H9 (cell line): ENCODE results near the gene NUDT4. TPM values are rescaled to one million over a fixed set of nuclear protein-coding genes. Genes with fewer than 3 reads are reported as not detected.

Source experiments
- DNase-seq: peaks from one replicate; pipeline ENCODE4 v3.0.0-alpha.2; 2017
- H2AFZ ChIP-seq: one replicate; pipeline ENCODE4 v1.6.1; 2013; ENCODE audit warnings: mild to moderate bottlenecking, low read length, control low read depth, moderate library complexity
- H2AK5ac ChIP-seq: 2 replicates; pipeline ENCODE4 v1.6.1; 2013; ENCODE audit warnings: low read length, control low read depth, mixed read lengths; ENCODE audit not compliant: insufficient read length
- H2BK120ac ChIP-seq: one replicate; pipeline ENCODE4 v1.6.1; 2013; ENCODE audit warnings: low read depth, mild to moderate bottlenecking, low read length, control low read depth, inconsistent platforms; ENCODE audit not compliant: poor library complexity, severe bottlenecking
- H2BK12ac ChIP-seq: 2 replicates; pipeline ENCODE4 v1.6.1; 2013; ENCODE audit warnings: low read length, control low read depth, mixed read lengths, low read depth; ENCODE audit not compliant: insufficient read length
- H2BK15ac ChIP-seq: 2 replicates; pipeline ENCODE4 v1.6.1; 2013; ENCODE audit warnings: low read depth, low read length, control low read depth
- H2BK20ac ChIP-seq: one replicate; pipeline ENCODE4 v1.6.1; 2013; ENCODE audit warnings: low read depth, mild to moderate bottlenecking, low read length, control low read depth, inconsistent platforms; ENCODE audit not compliant: poor library complexity, severe bottlenecking
- H2BK5ac ChIP-seq: 2 replicates; pipeline ENCODE4 v1.6.1; 2013; ENCODE audit warnings: low read length, control low read depth, mixed read lengths; ENCODE audit not compliant: insufficient read length
- H3K14ac ChIP-seq: 2 replicates; pipeline ENCODE4 v1.6.1; 2013; ENCODE audit warnings: low read length, control low read depth; ENCODE audit not compliant: insufficient read depth
- H3K18ac ChIP-seq: 2 replicates; pipeline ENCODE4 v1.6.1; 2013; ENCODE audit warnings: low read depth, mild to moderate bottlenecking, mixed read lengths, low read length, control low read depth; ENCODE audit not compliant: insufficient read length
- H3K23ac ChIP-seq: 2 replicates; pipeline ENCODE4 v1.6.1; 2013; ENCODE audit warnings: low read length, control low read depth, mixed read lengths, low read depth; ENCODE audit not compliant: insufficient read length
- H3K23me2 ChIP-seq: 2 replicates; pipeline ENCODE4 v1.6.1; 2013; ENCODE audit warnings: low read depth, mild to moderate bottlenecking, mixed read lengths, low read length, control low read depth; ENCODE audit not compliant: insufficient read length, poor library complexity, severe bottlenecking
- H3K27ac ChIP-seq: 2 replicates; pipeline ENCODE4 v1.5.1; 2013; ENCODE audit warnings: low read length, control low read depth, mixed read lengths, low read depth; ENCODE audit not compliant: insufficient read length
- H3K27me3 ChIP-seq: 2 replicates; pipeline ENCODE4 v1.6.1; 2013; ENCODE audit warnings: low read length, control low read depth, inconsistent platforms; ENCODE audit not compliant: insufficient read depth
- H3K4ac ChIP-seq: 2 replicates; pipeline ENCODE4 v1.6.1; 2013; ENCODE audit warnings: low read depth, mild to moderate bottlenecking, control low read depth, inconsistent platforms, low read length, moderate library complexity
- H3K4me1 ChIP-seq: 2 replicates; pipeline ENCODE4 v1.6.1; 2013; ENCODE audit warnings: low read length, control low read depth, inconsistent platforms; ENCODE audit not compliant: insufficient read depth
- H3K4me2 ChIP-seq: 2 replicates; pipeline ENCODE4 v1.6.1; 2013; ENCODE audit warnings: low read length, control low read depth, mixed read lengths; ENCODE audit not compliant: insufficient read length, insufficient read depth
- H3K56ac ChIP-seq: 2 replicates; pipeline ENCODE4 v1.6.1; 2013; ENCODE audit warnings: low read depth, mild to moderate bottlenecking, mixed read lengths, low read length, control low read depth; ENCODE audit not compliant: insufficient read length
- H3K79me1 ChIP-seq: 2 replicates; pipeline ENCODE4 v1.6.1; 2013; ENCODE audit warnings: low read depth, mild to moderate bottlenecking, moderate library complexity, low read length, control low read depth, inconsistent platforms; ENCODE audit not compliant: insufficient read depth, poor library complexity, severe bottlenecking
- H3K79me2 ChIP-seq: 2 replicates; pipeline ENCODE4 v1.6.1; 2013; ENCODE audit warnings: low read length, control low read depth, inconsistent platforms; ENCODE audit not compliant: insufficient read depth
- H3K9ac ChIP-seq: 2 replicates; pipeline ENCODE4 v1.6.1; 2013; ENCODE audit warnings: low read length, control low read depth, mixed read lengths; ENCODE audit not compliant: insufficient read length; ENCODE audit errors: extremely low read depth
- H3K9me3 ChIP-seq: one replicate; pipeline ENCODE4 v1.6.1; 2013; ENCODE audit warnings: low read depth, low read length, inconsistent platforms; ENCODE audit not compliant: control insufficient read depth
- H3T11ph ChIP-seq: one replicate; pipeline ENCODE4 v1.6.1; 2013; ENCODE audit warnings: mild to moderate bottlenecking, low read length, control low read depth, inconsistent platforms
- H4K20me1 ChIP-seq: one replicate; pipeline ENCODE4 v1.6.1; 2013; ENCODE audit not compliant: control insufficient read depth, insufficient read length, insufficient read depth
- H4K5ac ChIP-seq: 2 replicates; pipeline ENCODE4 v1.6.1; 2013; ENCODE audit warnings: low read depth, mild to moderate bottlenecking, mixed read lengths, low read length, control low read depth; ENCODE audit not compliant: insufficient read length
- H4K8ac ChIP-seq: replicated peaks from 2 replicates; pipeline ENCODE4 v1.6.1; 2013; ENCODE audit warnings: low read length, control low read depth, mixed read lengths, low read depth; ENCODE audit not compliant: insufficient read length
- H4K91ac ChIP-seq: 2 replicates; pipeline ENCODE4 v1.6.1; 2013; ENCODE audit warnings: low read depth, mild to moderate bottlenecking, moderate library complexity, mixed read lengths, low read length, control low read depth; ENCODE audit not compliant: insufficient read length
- H3K27ac Mint-ChIP-seq, 3 experiments: 2 replicates in 2 of 3; 3 replicates in 1 of 3; pipeline ENCODE4 v1.8.0; 2020 to 2021; ENCODE audit warnings: mixed read lengths in 3 of 3, mild to moderate bottlenecking in 1 of 3, moderate library complexity in 1 of 3
- H3K27me3 Mint-ChIP-seq: 2 replicates; pipeline ENCODE4 v1.8.0; 2021; ENCODE audit warnings: low read depth, mild to moderate bottlenecking, moderate library complexity, mixed read lengths
- H3K36me3 Mint-ChIP-seq, 3 experiments: 2 replicates in 2 of 3; 3 replicates in 1 of 3; pipeline ENCODE4 v1.8.0; 2020 to 2021; ENCODE audit warnings: low read depth in 3 of 3, mixed read lengths in 3 of 3; ENCODE audit not compliant: insufficient read depth in 1 of 3
- H3K4me1 Mint-ChIP-seq, 2 experiments: 2 replicates each; pipeline ENCODE4 v1.8.0; 2020; ENCODE audit warnings: mixed read lengths in 2 of 2
- H3K4me3 Mint-ChIP-seq, 2 experiments: 2 replicates in 1 of 2; 3 replicates in 1 of 2; pipeline ENCODE4 v1.8.0; 2020 to 2021; ENCODE audit warnings: mild to moderate bottlenecking in 2 of 2, mixed read lengths in 2 of 2, moderate library complexity in 1 of 2
- H3K9me3 Mint-ChIP-seq, 2 experiments: 2 replicates in 1 of 2; 3 replicates in 1 of 2; pipeline ENCODE4 v1.8.0; 2020; ENCODE audit warnings: mild to moderate bottlenecking in 2 of 2, mixed read lengths in 2 of 2, moderate library complexity in 1 of 2
- WGBS: extraction: QIAGEN DNeasy Blood & Tissue Kit; methylation state at CpG from one replicate; pipeline ENCODE4 v1.1.7; 2013; ENCODE audit warnings: missing lambda C conversion rate, low lambda C conversion rate, mixed read lengths; ENCODE audit not compliant: insufficient read length; ENCODE audit errors: extremely low coverage; 5-methylcytosine and 5-hydroxymethylcytosine counted together
- total RNA-seq: library from RNA; stranded (reverse); gene quantifications from 2 replicates; pipeline ENCODE4 v1.2.1, GENCODE V29; 2021
- TF ChIP-seq, protein P1 (sequence below): fragments of 200-600 bp; sonication (generic); conservative IDR thresholded peaks from 3 replicates; pipeline ENCODE4 v1.8.0; 2021; ENCODE audit warnings: antibody characterized with exemption, mild to moderate bottlenecking

The NUDT4 gene
- total RNA-seq, 1 experiment from 2014 or later: 40.6 TPM

DNA sequence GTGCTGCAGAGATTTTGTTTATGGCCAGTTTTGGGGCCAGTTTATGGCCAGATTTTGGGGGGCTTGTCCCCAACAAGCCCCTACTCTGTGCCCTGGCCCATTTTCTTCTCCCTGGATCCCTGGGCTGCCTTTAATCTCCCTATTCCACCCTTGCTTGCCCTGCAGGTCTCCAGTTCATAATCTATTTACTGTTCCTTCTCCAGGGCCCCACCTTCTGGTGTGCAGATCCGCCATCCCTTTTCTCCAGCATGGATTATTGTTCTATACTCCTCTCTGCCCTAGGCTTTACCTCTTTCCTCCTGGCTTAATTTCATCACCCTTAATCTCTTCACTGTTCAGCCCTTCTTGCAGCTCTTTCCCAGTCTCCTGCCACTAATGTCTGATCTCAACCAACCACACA is 26.0 kb upstream of the NUDT4 start:
- no peak overlapping the region for H3K4ac ChIP-seq
- no CpG with 5 or more reads among the region's 1 CpG for WGBS
- no peaks in the 10 kb centered on the region; a peak in 1 of 5 replicates for H3K9me3 Mint-ChIP-seq
- no peaks in the 10 kb centered on the region for H3K9me3 ChIP-seq
- no peak overlapping the region for H3K4me2 ChIP-seq
- H3K27me3 Mint-ChIP-seq: peaks cover 1% of the 10 kb centered on the region; the same call in 1 of the 2 replicates
- no peak overlapping the region for H2AFZ ChIP-seq
- H4K5ac ChIP-seq: no peak overlapping the region
- no peak overlapping the region for H2BK12ac ChIP-seq
- H4K8ac ChIP-seq: no peak overlapping the region
- no peak overlapping the region for H2BK5ac ChIP-seq
- H2BK15ac ChIP-seq: no peak overlapping the region
- H3K4me1 ChIP-seq: no peaks in the 10 kb centered on the region
- no peak overlapping the region for H4K91ac ChIP-seq
- H2BK20ac ChIP-seq: no peak overlapping the region
- H3K79me1 ChIP-seq: no peaks in the 10 kb centered on the region
- no peaks in the 10 kb centered on the region for H3K4me1 Mint-ChIP-seq
- H3K23me2 ChIP-seq: no peaks in the 10 kb centered on the region
- H3K27me3 ChIP-seq: no peaks in the 10 kb centered on the region
- peaks cover 0 to 7% (median 0%) of the 10 kb centered on the region in 3 experiments; a peak in 2 of 7 replicates for H3K36me3 Mint-ChIP-seq
- no peak overlapping the region for H3K27ac Mint-ChIP-seq
- H3K23ac ChIP-seq: no peak overlapping the region
- H3K9ac ChIP-seq: no peak overlapping the region
- no peak overlapping the region for H3K4me3 Mint-ChIP-seq
- H2AK5ac ChIP-seq: no peak overlapping the region
- TF ChIP-seq, protein P1, sequence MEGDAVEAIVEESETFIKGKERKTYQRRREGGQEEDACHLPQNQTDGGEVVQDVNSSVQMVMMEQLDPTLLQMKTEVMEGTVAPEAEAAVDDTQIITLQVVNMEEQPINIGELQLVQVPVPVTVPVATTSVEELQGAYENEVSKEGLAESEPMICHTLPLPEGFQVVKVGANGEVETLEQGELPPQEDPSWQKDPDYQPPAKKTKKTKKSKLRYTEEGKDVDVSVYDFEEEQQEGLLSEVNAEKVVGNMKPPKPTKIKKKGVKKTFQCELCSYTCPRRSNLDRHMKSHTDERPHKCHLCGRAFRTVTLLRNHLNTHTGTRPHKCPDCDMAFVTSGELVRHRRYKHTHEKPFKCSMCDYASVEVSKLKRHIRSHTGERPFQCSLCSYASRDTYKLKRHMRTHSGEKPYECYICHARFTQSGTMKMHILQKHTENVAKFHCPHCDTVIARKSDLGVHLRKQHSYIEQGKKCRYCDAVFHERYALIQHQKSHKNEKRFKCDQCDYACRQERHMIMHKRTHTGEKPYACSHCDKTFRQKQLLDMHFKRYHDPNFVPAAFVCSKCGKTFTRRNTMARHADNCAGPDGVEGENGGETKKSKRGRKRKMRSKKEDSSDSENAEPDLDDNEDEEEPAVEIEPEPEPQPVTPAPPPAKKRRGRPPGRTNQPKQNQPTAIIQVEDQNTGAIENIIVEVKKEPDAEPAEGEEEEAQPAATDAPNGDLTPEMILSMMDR: no peak
- no peak overlapping the region for H3K14ac ChIP-seq
- no peak overlapping the region for H3K27ac ChIP-seq
- no peak overlapping the region for H3K56ac ChIP-seq
- H3K79me2 ChIP-seq: no peaks in the 10 kb centered on the region
- no peak overlapping the region for H2BK120ac ChIP-seq
- no peaks in the 10 kb centered on the region for H4K20me1 ChIP-seq
- no peak for DNase-seq
- H3T11ph ChIP-seq: no peak overlapping the region
- no peak overlapping the region for H3K18ac ChIP-seq
